ENCODE data around the gene GPX3. TPM values are rescaled to one million over a fixed set of nuclear protein-coding genes. Genes with fewer than 3 reads are reported as not detected.

The GPX3 gene
- total RNA-seq, 1 donor from 2014 or later, result 0.18 TPM

DNA sequence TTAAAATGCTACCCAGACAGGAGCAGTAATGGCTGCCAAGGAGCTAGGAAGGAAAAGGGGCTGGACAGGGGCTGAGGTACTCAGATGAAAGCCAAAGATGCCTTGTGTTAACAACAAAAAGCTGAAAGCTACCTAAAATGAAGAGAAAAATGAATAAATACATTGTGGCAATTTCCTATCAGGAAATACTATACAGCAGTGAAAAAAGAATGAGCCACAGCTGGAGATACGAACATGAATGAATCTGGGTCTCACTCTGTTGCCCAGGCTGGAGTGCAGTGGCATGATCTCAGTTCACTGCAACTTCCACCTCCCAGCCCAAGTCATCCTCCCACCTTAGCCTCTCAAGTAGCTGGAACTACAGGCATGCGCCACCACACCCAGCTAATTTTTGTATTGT lies 54.2 kb downstream of the GPX3 start:
- H3K4me1 Mint-ChIP-seq, result peaks cover 99% of the 10 kb centered on the region
- H3K27me3 Mint-ChIP-seq, result no peaks in the 10 kb centered on the region
- intact Hi-C loops (cut with micrococcal nuclease), result no loop called here
- no peaks in the 10 kb centered on the region for H3K9me3 Mint-ChIP-seq
- TF ChIP-seq, protein P1, sequence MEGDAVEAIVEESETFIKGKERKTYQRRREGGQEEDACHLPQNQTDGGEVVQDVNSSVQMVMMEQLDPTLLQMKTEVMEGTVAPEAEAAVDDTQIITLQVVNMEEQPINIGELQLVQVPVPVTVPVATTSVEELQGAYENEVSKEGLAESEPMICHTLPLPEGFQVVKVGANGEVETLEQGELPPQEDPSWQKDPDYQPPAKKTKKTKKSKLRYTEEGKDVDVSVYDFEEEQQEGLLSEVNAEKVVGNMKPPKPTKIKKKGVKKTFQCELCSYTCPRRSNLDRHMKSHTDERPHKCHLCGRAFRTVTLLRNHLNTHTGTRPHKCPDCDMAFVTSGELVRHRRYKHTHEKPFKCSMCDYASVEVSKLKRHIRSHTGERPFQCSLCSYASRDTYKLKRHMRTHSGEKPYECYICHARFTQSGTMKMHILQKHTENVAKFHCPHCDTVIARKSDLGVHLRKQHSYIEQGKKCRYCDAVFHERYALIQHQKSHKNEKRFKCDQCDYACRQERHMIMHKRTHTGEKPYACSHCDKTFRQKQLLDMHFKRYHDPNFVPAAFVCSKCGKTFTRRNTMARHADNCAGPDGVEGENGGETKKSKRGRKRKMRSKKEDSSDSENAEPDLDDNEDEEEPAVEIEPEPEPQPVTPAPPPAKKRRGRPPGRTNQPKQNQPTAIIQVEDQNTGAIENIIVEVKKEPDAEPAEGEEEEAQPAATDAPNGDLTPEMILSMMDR (IDR thresholded peaks at IDR 0.05), result no peak
- no peak for DNase-seq
- ChIA-PET POLR2A (interaction anchor here (0.6 to 11.3 kb wide), 8 partner anchors 8 to 152 kb away, joined by 3 to 242 read pairs (median 6); partner anchors contain the start of gene TNIP1), CTCF (interaction anchor here (1.0 to 1.7 kb wide), 2 partner anchors 23 to 40 kb away, joined by 8 to 9 read pairs; no protein-coding TSS in a partner anchor)
- ATAC-seq (ENCODE audit: low read depth), result no peak
- H3K27ac Mint-ChIP-seq, result peak overlapping the region; percentile 94
- H3K36me3 Mint-ChIP-seq (ENCODE audit: low read depth), result peaks cover 89% of the 10 kb centered on the region
- H3K4me3 Mint-ChIP-seq, result no peak overlapping the region

DNA sequence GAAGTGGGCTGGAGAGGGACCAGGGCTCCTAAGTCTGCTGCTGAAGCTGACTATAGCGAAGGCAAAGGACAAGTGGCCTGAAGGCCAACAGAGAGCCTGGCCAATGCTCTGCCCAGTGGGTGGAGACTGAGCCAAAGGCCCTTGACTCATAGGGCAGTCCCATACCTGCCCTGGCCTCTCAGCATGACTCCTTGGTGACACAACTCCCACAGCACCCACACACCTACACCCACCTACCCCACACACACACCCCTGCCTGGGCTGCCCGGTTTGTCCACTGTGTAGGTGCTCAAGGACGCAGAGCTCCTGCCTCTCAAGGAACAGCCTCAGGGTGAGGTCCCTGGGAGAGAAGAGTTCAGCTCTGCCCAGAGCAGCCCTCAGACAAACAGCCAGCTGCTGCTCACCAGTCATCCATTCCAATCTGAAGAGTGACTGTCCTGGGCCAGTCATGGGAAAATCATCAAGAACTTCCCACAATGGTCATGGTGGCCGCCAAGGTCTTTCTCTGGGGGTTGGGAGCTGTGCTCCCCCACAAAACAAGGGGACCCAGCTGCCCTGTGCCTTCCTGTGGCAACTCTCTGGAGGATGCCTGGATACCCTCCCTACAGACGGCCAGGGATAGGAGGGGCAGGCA lies 55.4 kb downstream of the GPX3 start:
- no peak for ATAC-seq (ENCODE audit: low read depth)
- peak overlapping the region; percentile 94 for H3K27ac Mint-ChIP-seq
- POLR2A ChIA-PET, result interaction anchor here (0.6 to 7.0 kb wide), 8 partner anchors 9 to 87 kb away, joined by 3 to 90 read pairs (median 4); no protein-coding TSS in a partner anchor
- CTCF ChIA-PET, result interaction anchor here (1.0 to 2.4 kb wide), 6 partner anchors 10 to 41 kb away, joined by 3 to 9 read pairs (median 3); no protein-coding TSS in a partner anchor
- no peaks in the 10 kb centered on the region for H3K9me3 Mint-ChIP-seq
- H3K4me1 Mint-ChIP-seq, result peaks cover 96% of the 10 kb centered on the region
- TF ChIP-seq, protein P1 (IDR thresholded peaks at IDR 0.05), result no peak
- H3K36me3 Mint-ChIP-seq (ENCODE audit: low read depth), result peaks cover 87% of the 10 kb centered on the region
- intact Hi-C loops (cut with micrococcal nuclease), result no loop called here
- peak overlapping the region; percentile 93 for H3K4me3 Mint-ChIP-seq
- no peaks in the 10 kb centered on the region for H3K27me3 Mint-ChIP-seq
- DNase-seq, result no peak

DNA sequence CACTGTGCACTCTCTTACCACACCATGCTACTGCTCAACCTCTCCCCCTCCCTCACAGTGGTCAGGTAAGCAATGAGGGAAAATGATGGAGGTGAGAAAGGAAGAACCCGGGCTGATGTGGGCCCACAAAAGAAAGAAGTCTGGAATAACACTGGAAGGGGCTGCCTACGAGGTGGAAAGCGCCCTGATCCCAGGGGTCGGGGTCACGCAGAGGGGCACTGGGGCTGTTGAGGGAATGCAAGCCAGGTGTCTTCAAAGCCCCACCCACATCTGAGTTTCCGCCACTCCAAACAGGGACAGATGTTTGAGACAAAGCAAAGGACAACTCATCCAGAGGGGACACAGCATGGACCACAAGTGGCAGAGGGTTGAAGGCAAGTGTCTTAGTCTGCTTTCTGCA lies 56.2 kb downstream of the GPX3 start:
- peaks cover 91% of the 10 kb centered on the region for H3K4me1 Mint-ChIP-seq
- DNase-seq (no peak), ATAC-seq (ENCODE audit: low read depth) (no peak)
- no peaks in the 10 kb centered on the region for H3K9me3 Mint-ChIP-seq
- ChIA-PET CTCF (interaction anchor here (1.0 to 2.4 kb wide), 4 partner anchors 10 to 38 kb away, joined by 3 to 8 read pairs (median 3); no protein-coding TSS in a partner anchor), POLR2A (interaction anchor here (1.2 to 11.0 kb wide), 7 partner anchors 7 to 49 kb away, joined by 6 to 242 read pairs (median 44); no protein-coding TSS in a partner anchor)
- peak overlapping the region; percentile 94 for H3K27ac Mint-ChIP-seq
- H3K36me3 Mint-ChIP-seq (ENCODE audit: low read depth), result peaks cover 81% of the 10 kb centered on the region
- intact Hi-C loops (cut with micrococcal nuclease), result no loop called here
- TF ChIP-seq, protein P1 (IDR thresholded peaks at IDR 0.05), result no peak
- H3K4me3 Mint-ChIP-seq, result peak overlapping the region; percentile 93
- H3K27me3 Mint-ChIP-seq, result no peaks in the 10 kb centered on the region

- H3K36me3 Mint-ChIP-seq (ENCODE audit: low read depth), result peaks cover 73% of the 10 kb centered on the region
- intact Hi-C loops (cut with micrococcal nuclease), result no loop called here
- peaks cover 89% of the 10 kb centered on the region for H3K4me1 Mint-ChIP-seq
- TF ChIP-seq, protein P1 (IDR thresholded peaks at IDR 0.05), result no peak
- H3K27me3 Mint-ChIP-seq, result no peaks in the 10 kb centered on the region
- H3K9me3 Mint-ChIP-seq, result no peaks in the 10 kb centered on the region
- ChIA-PET CTCF (interaction anchor here (2.4 kb wide), 1 partner anchor 38 kb away, joined by 8 read pairs; no protein-coding TSS in a partner anchor), POLR2A (interaction anchor here (1.3 to 11.0 kb wide), 10 partner anchors 8 to 180 kb away, joined by 4 to 242 read pairs (median 34); partner anchors contain the start of gene CCDC69)
- no peak for ATAC-seq (ENCODE audit: low read depth)
- H3K27ac Mint-ChIP-seq, result peak overlapping the region; percentile 94
- peak overlapping the region; percentile 93 for H3K4me3 Mint-ChIP-seq
- no peak for DNase-seq
These were observed 57.0 kb downstream of the GPX3 start for GRCh38 chr5:151077419-151077818.

DNA sequence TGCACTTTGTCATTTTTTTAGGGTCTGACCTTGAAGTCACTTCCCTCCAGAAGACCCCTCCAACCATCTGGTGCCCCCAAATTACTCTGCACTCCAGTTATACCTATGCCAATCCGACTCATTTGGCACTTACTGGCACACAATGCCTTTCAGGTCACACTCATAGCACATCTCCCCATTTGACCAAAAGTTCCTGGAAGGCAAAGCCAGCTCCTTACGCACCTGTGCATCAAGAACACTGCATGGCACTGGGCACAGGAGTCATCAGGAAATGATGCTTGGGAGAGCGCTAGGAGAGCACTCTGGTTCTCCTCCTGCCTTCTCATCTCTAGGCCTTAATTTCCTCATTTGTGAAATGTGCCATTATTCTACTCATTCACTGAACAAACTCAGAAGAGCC lies 57.6 kb downstream of the GPX3 start:
- peak overlapping the region; percentile 94 for H3K27ac Mint-ChIP-seq
- intact Hi-C loops (cut with micrococcal nuclease), result loop anchor here (1.0 kb wide), 4 partner anchors 9 to 46 kb away; no protein-coding TSS in a partner anchor
- no peaks in the 10 kb centered on the region for H3K27me3 Mint-ChIP-seq
- DNase-seq (no peak), ATAC-seq (ENCODE audit: low read depth) (peak; percentile 0)
- peaks cover 89% of the 10 kb centered on the region for H3K4me1 Mint-ChIP-seq
- no peaks in the 10 kb centered on the region for H3K9me3 Mint-ChIP-seq
- ChIA-PET CTCF (interaction anchor here (0.9 to 2.7 kb wide), 4 partner anchors 8 to 48 kb away, joined by 3 to 18 read pairs (median 5); no protein-coding TSS in a partner anchor), POLR2A (interaction anchor here (0.9 to 11.0 kb wide), 20 partner anchors 8 to 666 kb away, joined by 3 to 242 read pairs (median 14); partner anchors contain the start of genes CCDC69 and CD74)
- H3K4me3 Mint-ChIP-seq, result peak overlapping the region; percentile 93
- TF ChIP-seq, protein P1 (IDR thresholded peaks at IDR 0.05), result no peak
- H3K36me3 Mint-ChIP-seq (ENCODE audit: low read depth), result peaks cover 68% of the 10 kb centered on the region
